Uterus (tissue), 4 donors: ENCODE data around the gene CD248. TPM values are rescaled to one million over a fixed set of nuclear protein-coding genes. Genes with fewer than 3 reads are reported as not detected.

Experiments used
- DNase-seq, 2 donors: peaks; one replicate each; pipeline ENCODE4 v3.0.0-alpha.2; 2019 to 2020
- H3K27ac ChIP-seq, 2 donors: fragments of 200-600 bp; sonication (generic); 1 replicate in 1 of 2; 2 replicates in 1 of 2; pipeline ENCODE4 v1.5.1; 2016 to 2018
- H3K27me3 ChIP-seq, 2 donors: fragments of 200-600 bp; sonication (generic); one replicate each; pipeline ENCODE4 v1.5.1; 2018 to 2019; ENCODE audit warnings: control low read depth in 1 of 2
- H3K36me3 ChIP-seq, 2 donors: fragments of 200-600 bp; sonication (generic); one replicate each; pipeline ENCODE4 v1.5.1; 2019; ENCODE audit warnings: control low read depth in 1 of 2
- H3K4me1 ChIP-seq, 2 donors: fragments of 200-600 bp; sonication (generic); one replicate each; pipeline ENCODE4 v1.5.1; 2018 to 2019; ENCODE audit warnings: control low read depth in 1 of 2
- H3K4me3 ChIP-seq, 2 donors: fragments of 200-600 bp; sonication (generic); 1 replicate in 1 of 2; 2 replicates in 1 of 2; pipeline ENCODE4 v1.5.1; 2018 to 2019; ENCODE audit warnings: mild to moderate bottlenecking in 1 of 2
- H3K9me3 ChIP-seq, 2 donors: fragments of 200-600 bp; sonication (generic); one replicate each; pipeline ENCODE4 v1.5.1; 2019; ENCODE audit warnings: control low read depth in 1 of 2
- CTCF ChIP-seq, 4 experiments: fragments of 200-600 bp in 2 of 4; fragments of 450-650 bp in 2 of 4; sonication (generic) in 2 of 4; IDR thresholded peaks; one replicate each; pipeline ENCODE4 v1.5.1; 2016 to 2019; ENCODE audit warnings: antibody characterized with exemption in 4 of 4, mild to moderate bottlenecking in 2 of 4, moderate library complexity in 1 of 4
- POLR2A ChIP-seq, 2 donors: fragments of 450-650 bp; IDR thresholded peaks; one replicate each; pipeline ENCODE4 v1.6.1; 2016; ENCODE audit warnings: antibody characterized with exemption in 2 of 2, mild to moderate bottlenecking in 1 of 2, moderate library complexity in 1 of 2
- intact Hi-C: fragments of 100-400 bp; cut with DNase I; formaldehyde crosslinking; loops from one replicate; pipeline ENCODE4 v1.15.1; 2023; ENCODE audit warnings: low total_unique reads
- total RNA-seq, 4 donors: library from RNA; depleted of rRNA in 3 of 4; stranded (reverse); fragments of >200 nt in 3 of 4; gene quantifications; one replicate each; pipeline versions ENCODE4 v1.1.0 to v1.2.4, GENCODE V29; 2014 to 2023
- donor health status: DM: yes; HTN: yes; CAD: no.

The CD248 gene
- total RNA-seq, 4 donors from 2014 or later = 14.1 to 91.2 (median 46.2) TPM

GRCh38 chr11:66266378-66267038 lies 50.3 kb downstream of the CD248 start:
- Histone ChIP-seq H3K36me3 (no peaks in the 10 kb centered on the region), H3K27ac (peak overlapping the region; percentile 97), H3K4me3 (peak overlapping the region; percentile 59 to 97), H3K4me1 (peaks cover 6 to 14% of the 10 kb centered on the region in 2 donors), H3K9me3 (no peaks in the 10 kb centered on the region), H3K27me3 (no peaks in the 10 kb centered on the region)
- intact Hi-C loops = no loop called here
- DNase-seq = no peak
- TF ChIP-seq POLR2A (IDR thresholded peaks at IDR 0.05) (no peak), CTCF (IDR thresholded peaks at IDR 0.05) (no peak)

GRCh38 chr11:66265531-66266377 lies 51.1 kb downstream of the CD248 start:
- no peak for TF ChIP-seq CTCF (IDR thresholded peaks at IDR 0.05)
- TF ChIP-seq POLR2A (IDR thresholded peaks at IDR 0.05) = no peak
- no peak for DNase-seq
- Histone ChIP-seq H3K36me3 (no peaks in the 10 kb centered on the region), H3K4me1 (peaks cover 5 to 14% of the 10 kb centered on the region in 2 donors), H3K27me3 (no peaks in the 10 kb centered on the region), H3K27ac (no peak overlapping the region), H3K4me3 (no peak overlapping the region), H3K9me3 (no peaks in the 10 kb centered on the region)
- intact Hi-C loops = no loop called here

- Histone ChIP-seq H3K9me3 (no peaks in the 10 kb centered on the region), H3K4me3 (no peak overlapping the region), H3K4me1 (peaks cover 0 to 14% of the 10 kb centered on the region in 2 donors), H3K27ac (no peak overlapping the region), H3K36me3 (no peaks in the 10 kb centered on the region), H3K27me3 (no peaks in the 10 kb centered on the region)
- no peak for DNase-seq
- TF ChIP-seq CTCF (IDR thresholded peaks at IDR 0.05) (no peak), POLR2A (IDR thresholded peaks at IDR 0.05) (no peak)
- intact Hi-C loops = no loop called here
Observed at GRCh38 chr11:66264914-66265313, 51.9 kb downstream of the CD248 start.

Other genes with a start within 250 kb of the CD248 start
- gene PACS1, start 246.8 kb downstream of the CD248 start, total RNA-seq = 10 to 100 TPM in 3 of 4 donors, 1 to 10 TPM in 1; 2.9 to 79.2 (median 57.2) TPM
- gene KLC2, start 59.3 kb downstream of the CD248 start, total RNA-seq = 10 to 100 TPM in 3 of 4 donors, 1 to 10 TPM in 1; 3.3 to 45.3 (median 17.2) TPM
- 100 to 1,000 TPM in 2 of 4 donors, 10 to 100 TPM in 2; 40.6 to 146 (median 94.6) TPM for gene RAB1B, start 48.4 kb downstream of the CD248 start, total RNA-seq
- gene CNIH2, start 38.9 kb downstream of the CD248 start, total RNA-seq = 1 to 10 TPM in 2 of 4 donors, not detected in 2; 1.2 to 1.5 TPM
- 100 to 1,000 TPM in 1 of 4 donors, 10 to 100 TPM in 3; 38.9 to 101 (median 79.1) TPM for gene YIF1A, start 27.9 kb downstream of the CD248 start, total RNA-seq
- under 1 TPM in 1 of 4 donors, not detected in 3; 0.27 TPM for gene TMEM151A, start 25.1 kb downstream of the CD248 start, total RNA-seq
- gene RIN1, start 19.4 kb upstream of the CD248 start, total RNA-seq = 10 to 100 TPM in 2 of 4 donors, 1 to 10 TPM in 2; 1.8 to 26.6 (median 8.6) TPM
- 10 to 100 TPM; 15.0 to 77.4 (median 21.9) TPM for gene BRMS1, start 28.1 kb upstream of the CD248 start, total RNA-seq
- 10 to 100 TPM; 13.2 to 44.8 (median 26.2) TPM for gene B4GAT1, start 30.6 kb upstream of the CD248 start, total RNA-seq
- 1 to 10 TPM in 2 of 4 donors, under 1 TPM in 1, not detected in 1; 0.26 to 3.5 (median 1.5) TPM for gene SLC29A2, start 54.7 kb upstream of the CD248 start, total RNA-seq
- 10 to 100 TPM in 1 of 4 donors, 1 to 10 TPM in 1, under 1 TPM in 1, not detected in 1; 0.97 to 12.6 (median 1.5) TPM for gene NPAS4, start 104.0 kb upstream of the CD248 start, total RNA-seq
- 10 to 100 TPM; 28.7 to 57.9 (median 33.4) TPM for gene MRPL11, start 121.8 kb upstream of the CD248 start, total RNA-seq
- 10 to 100 TPM; 13.8 to 35.0 (median 24.0) TPM for gene PELI3, start 149.9 kb upstream of the CD248 start, total RNA-seq
- 10 to 100 TPM in 2 of 4 donors, 1 to 10 TPM in 2; 2.1 to 14.1 (median 8.7) TPM for gene DPP3, start 163.4 kb upstream of the CD248 start, total RNA-seq
- gene BBS1, start 193.6 kb upstream of the CD248 start, total RNA-seq = 10 to 100 TPM; 32.1 to 84.4 (median 56.8) TPM
- 10 to 100 TPM in 2 of 4 donors, 1 to 10 TPM in 1, under 1 TPM in 1; 0.29 to 11.9 (median 8.9) TPM for gene ZDHHC24, start 229.0 kb upstream of the CD248 start, total RNA-seq
- under 1 TPM in 1 of 4 donors, not detected in 3; 0.46 TPM for gene ACTN3, start 229.9 kb upstream of the CD248 start, total RNA-seq